Muscle of back (tissue), 11 donors: ENCODE measurements around the gene ATG10. TPM values are rescaled to one million over a fixed set of nuclear protein-coding genes. Genes with fewer than 3 reads are reported as not detected.
"Not testable (repeated sequence)": the region's sequence is repeated elsewhere in the genome, so short reads cannot be mapped to it uniquely, and the experiment has no call there.

Experiments used
- DNase-seq, 3 donors: peaks; one replicate each; pipeline versions ENCODE4 v3.0.0 to v3.0.0-alpha.2; 2013
- polyA plus RNA-seq, 10 donors: library from polyadenylated mRNA; unstranded; fragments of 120-200 nt; gene quantifications; one replicate each; pipeline ENCODE4 v1.2.1, GENCODE V29; 2013; ENCODE audit not compliant: insufficient read length in 10 of 10

Gene ATG10
- polyA plus RNA-seq, 10 donors, result 6.3 to 12.5 (median 9.5) TPM

GRCh38 chr5:81980598-81981260 is 8.9 kb downstream of the ATG10 start:
- no peak for DNase-seq

- not testable (repeated sequence) for DNase-seq
Measured at GRCh38 chr5:81982172-81982685, 10.4 kb downstream of the ATG10 start.

GRCh38 chr5:81983148-81983547 is 11.3 kb downstream of the ATG10 start:
- not testable (repeated sequence) for DNase-seq

- not testable (repeated sequence) for DNase-seq
Measured at GRCh38 chr5:81983563-81983962, 11.7 kb downstream of the ATG10 start.

GRCh38 chr5:81986126-81986525 is 14.3 kb downstream of the ATG10 start:
- DNase-seq, result no peak

- DNase-seq, result no peak
Measured at GRCh38 chr5:81989204-81989603, 17.4 kb downstream of the ATG10 start.

GRCh38 chr5:81994679-81995078 is 22.9 kb downstream of the ATG10 start:
- no peak for DNase-seq

GRCh38 chr5:81995407-81995806 is 23.6 kb downstream of the ATG10 start:
- no peak for DNase-seq

- DNase-seq, result no peak
Measured at GRCh38 chr5:82004511-82004910, 32.7 kb downstream of the ATG10 start.

- not testable (repeated sequence) for DNase-seq
Measured at GRCh38 chr5:82009869-82010268, 38.0 kb downstream of the ATG10 start.

- no peak for DNase-seq
Measured at GRCh38 chr5:82010696-82011095, 38.9 kb downstream of the ATG10 start.

GRCh38 chr5:82011761-82012160 is 39.9 kb downstream of the ATG10 start:
- no peak for DNase-seq

- not testable (repeated sequence) for DNase-seq
Measured at GRCh38 chr5:82014644-82015043, 42.8 kb downstream of the ATG10 start.

GRCh38 chr5:82018462-82018861 is 46.6 kb downstream of the ATG10 start:
- no peak for DNase-seq

- peak in 1 of 3 donors; percentile 17 for DNase-seq
Measured at GRCh38 chr5:82019342-82020138, 47.7 kb downstream of the ATG10 start.

GRCh38 chr5:82022499-82022898 is 50.7 kb downstream of the ATG10 start:
- no peak for DNase-seq

GRCh38 chr5:82023644-82024043 is 51.8 kb downstream of the ATG10 start:
- no peak for DNase-seq

GRCh38 chr5:82031220-82032119 is 59.6 kb downstream of the ATG10 start:
- no peak for DNase-seq

- not testable (repeated sequence) for DNase-seq
Measured at GRCh38 chr5:82042894-82043293, 71.1 kb downstream of the ATG10 start.

GRCh38 chr5:82044010-82044409 is 72.2 kb downstream of the ATG10 start:
- no peak for DNase-seq

- DNase-seq, result peak; percentile 32 to 77 (median 46)
Measured at GRCh38 chr5:82045554-82046275, 73.9 kb downstream of the ATG10 start.
